OCI-LY1 (cell line): ENCODE results near the gene TBC1D16.

ENCODE experiments used
- EZH2 ChIP-seq: fragments of 200-600 bp; sonication (generic), shearing (Covaris generic); IDR thresholded peaks from 2 replicates; pipeline ENCODE4 v1.8.0; 2017; ENCODE audit warnings: borderline replicate concordance, mixed run types, mild to moderate bottlenecking, antibody characterized with exemption, low read length, moderate library complexity, mixed read lengths
- TF ChIP-seq, protein P1 (sequence below): fragments of 200-600 bp; sonication (generic), shearing (Covaris generic); IDR thresholded peaks from 2 replicates; pipeline ENCODE4 v1.5.1; 2017; ENCODE audit warnings: mild to moderate bottlenecking, antibody characterized with exemption, low read length, moderate library complexity, mixed read lengths

DNA sequence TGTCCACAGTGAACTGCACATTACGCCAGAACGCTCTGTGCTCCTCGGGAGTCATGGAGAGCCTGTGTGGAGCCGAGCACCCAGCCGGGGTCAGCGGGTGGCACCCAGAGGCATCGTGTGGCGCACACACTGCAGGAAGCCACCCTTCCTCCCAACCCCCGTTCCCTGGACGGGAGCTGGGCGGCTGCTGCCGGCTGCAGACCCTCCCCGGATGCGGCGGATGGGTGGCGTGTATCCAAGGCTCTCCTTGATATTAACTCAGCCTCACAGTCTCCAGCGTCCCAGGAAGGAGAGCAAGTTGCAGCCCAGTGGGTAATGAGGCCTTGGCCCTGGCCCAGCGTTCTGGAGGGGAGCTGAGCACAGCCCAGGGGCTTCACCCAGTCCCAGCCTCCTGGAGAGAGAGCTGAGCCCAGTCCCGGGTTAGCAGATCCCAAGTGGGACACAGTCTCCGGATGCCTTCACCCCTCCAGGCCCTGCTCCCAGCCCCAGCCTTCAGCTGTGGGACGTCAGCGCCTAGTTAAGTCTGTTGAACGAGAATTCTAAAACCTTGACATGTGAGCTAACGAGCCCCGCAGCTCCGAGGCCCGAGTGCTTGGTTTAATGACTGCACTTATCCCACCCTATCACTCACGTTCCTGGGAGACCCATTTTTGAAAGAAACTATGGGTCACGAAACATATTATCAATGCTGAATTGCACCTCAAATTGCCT lies 86.6 kb downstream of the TBC1D16 start:
- TF ChIP-seq, protein P1, sequence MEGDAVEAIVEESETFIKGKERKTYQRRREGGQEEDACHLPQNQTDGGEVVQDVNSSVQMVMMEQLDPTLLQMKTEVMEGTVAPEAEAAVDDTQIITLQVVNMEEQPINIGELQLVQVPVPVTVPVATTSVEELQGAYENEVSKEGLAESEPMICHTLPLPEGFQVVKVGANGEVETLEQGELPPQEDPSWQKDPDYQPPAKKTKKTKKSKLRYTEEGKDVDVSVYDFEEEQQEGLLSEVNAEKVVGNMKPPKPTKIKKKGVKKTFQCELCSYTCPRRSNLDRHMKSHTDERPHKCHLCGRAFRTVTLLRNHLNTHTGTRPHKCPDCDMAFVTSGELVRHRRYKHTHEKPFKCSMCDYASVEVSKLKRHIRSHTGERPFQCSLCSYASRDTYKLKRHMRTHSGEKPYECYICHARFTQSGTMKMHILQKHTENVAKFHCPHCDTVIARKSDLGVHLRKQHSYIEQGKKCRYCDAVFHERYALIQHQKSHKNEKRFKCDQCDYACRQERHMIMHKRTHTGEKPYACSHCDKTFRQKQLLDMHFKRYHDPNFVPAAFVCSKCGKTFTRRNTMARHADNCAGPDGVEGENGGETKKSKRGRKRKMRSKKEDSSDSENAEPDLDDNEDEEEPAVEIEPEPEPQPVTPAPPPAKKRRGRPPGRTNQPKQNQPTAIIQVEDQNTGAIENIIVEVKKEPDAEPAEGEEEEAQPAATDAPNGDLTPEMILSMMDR = no peak
- no peak for TF ChIP-seq EZH2
